HG03025 (cell line): ENCODE data around the gene HOXA7.

ENCODE experiments used
- ATAC-seq: cut with Tn5 transposase; IDR thresholded peaks from one replicate; pipeline ENCODE4 v1.9.1; 2021; ENCODE audit warnings: mild to moderate bottlenecking, moderate library complexity; ENCODE audit not compliant: unreplicated experiment, low FRiP score

Gene HOXA7

DNA sequence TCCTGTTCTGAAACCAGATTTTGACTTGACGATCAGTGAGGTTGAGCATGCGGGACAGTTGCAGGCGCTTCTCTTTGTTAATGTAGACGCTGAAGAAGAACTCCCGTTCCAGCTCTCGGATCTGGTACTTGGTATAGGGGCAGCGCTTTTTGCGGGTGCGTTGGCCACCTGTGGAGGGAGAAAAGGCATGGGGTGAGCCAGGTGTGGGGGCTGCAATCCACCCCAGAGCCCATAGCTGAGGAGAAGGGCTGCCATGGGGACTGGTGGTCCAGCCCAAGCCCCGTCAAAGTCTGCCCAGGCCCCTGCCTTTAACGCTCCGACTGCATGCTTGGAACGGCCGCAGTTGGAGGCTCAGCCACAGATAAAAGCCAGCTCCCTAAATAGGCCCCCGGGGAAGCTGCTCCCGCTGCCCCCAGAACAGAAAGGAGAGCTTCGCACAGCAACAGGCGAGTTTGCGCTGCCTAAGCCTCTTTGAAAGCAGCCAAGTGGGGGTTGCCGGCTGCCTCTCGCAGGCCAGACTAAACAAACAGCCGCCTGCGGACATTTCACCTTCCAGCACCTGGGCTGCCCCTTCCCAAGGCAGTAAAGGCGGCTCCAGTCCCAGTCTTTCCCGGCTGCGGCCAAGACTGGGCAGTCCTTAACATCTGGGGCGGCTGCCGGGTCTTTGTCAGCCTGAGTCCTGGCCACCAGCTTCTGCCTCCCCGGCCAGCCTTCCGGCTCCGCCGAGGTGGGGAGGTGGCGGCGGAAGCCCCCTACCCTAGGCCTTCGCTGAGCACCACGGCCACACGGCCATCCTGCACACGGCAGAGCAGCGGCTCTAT is 26.6 kb upstream of the HOXA7 start:
- ATAC-seq: no peak

DNA sequence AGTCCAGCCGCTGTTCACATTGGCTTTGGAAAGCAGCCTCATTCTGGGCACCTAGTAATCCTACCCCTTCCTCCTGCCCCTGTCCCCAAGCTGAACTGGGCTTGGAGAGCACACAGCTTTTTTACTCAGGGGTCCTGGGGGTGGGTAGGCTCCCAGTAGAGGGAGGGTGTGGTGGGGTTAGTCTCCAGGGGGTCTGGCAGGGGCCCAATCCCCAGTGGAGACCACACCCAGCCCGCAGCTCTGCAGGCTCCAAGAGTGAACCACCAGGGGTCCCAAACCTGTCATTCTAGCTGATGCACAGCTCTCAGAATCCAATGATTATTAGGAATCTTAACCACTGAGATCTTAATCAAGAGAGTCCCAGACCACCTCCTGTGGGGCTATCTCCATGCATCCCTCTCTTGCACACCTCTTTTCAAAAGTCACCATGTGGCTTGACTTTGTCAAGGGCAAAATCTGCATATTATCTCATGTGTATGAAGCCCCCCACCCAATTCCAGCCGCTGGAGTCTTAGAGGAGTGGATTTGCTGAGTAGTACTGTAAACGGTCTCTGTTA is 25.9 kb upstream of the HOXA7 start:
- no peak for ATAC-seq

DNA sequence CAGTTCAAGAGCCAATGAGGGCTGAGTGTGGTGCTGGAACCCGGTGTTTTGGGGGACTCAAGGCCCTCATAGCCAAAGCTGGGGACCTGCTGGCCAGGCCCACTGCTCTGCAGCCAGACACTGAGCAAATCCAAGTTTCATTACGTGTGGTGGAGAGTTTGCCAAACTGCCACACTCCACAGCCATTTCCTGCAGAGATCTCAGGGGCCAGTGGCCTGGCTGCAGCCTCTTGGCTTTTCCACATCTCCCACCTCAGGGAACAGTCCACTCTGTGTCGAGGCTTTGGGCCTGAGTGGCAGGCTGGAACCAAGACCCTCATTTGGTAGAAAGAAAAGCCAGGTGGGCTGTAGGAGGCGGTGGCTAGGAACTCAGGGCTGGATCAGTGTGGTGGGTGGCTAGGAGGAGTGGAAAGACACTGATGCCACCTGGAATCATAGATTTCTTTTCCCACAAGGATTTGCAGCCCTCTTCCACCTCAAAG is 25.4 kb upstream of the HOXA7 start:
- no peak for ATAC-seq

DNA sequence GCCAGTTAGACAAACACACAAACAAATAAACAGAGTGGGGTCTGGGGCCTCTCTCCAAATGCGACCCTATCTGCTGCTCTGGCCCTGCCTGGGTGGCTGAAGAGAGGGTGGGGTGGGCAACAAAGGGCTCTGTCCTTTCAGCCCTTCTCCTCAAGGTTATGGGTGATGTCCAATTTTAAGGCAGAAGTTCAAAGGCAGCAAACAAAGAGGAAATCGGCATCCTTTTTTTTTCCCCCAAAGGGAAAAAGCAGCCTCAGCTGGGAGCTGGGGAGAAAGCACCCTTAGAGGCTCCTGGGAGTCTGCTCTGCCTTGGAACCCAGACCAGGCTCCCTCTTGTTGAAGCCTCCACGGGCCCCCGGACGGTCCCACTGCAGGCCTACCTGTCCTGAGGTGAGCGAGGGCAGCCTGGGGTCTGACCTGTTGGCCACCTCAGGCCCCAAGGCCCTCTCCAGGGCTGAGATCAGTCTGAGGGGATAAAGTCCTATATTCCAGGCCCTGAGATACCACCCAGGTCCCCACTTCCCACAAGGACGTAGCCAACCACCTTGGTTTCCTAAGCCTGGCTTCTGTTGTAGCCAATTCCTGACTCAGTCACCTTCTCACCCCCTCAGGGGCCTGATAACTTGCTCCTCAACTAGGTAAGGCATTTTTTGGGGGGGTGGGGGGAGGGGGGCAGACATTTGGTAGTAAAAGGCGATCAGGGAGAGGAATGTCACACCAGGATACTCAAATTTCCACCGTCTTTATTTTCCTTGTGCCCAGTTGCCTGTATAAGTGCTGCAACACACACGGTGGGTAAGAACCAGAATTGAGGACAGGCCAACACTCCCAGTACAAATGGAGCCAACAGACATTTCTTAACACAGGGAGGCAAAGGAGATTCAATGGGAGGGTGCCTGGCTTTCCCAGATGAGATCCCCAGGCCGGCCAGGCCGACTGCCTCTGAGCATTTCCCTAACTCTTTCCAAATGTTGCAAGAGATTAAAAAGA is 24.3 kb upstream of the HOXA7 start:
- no peak for ATAC-seq

DNA sequence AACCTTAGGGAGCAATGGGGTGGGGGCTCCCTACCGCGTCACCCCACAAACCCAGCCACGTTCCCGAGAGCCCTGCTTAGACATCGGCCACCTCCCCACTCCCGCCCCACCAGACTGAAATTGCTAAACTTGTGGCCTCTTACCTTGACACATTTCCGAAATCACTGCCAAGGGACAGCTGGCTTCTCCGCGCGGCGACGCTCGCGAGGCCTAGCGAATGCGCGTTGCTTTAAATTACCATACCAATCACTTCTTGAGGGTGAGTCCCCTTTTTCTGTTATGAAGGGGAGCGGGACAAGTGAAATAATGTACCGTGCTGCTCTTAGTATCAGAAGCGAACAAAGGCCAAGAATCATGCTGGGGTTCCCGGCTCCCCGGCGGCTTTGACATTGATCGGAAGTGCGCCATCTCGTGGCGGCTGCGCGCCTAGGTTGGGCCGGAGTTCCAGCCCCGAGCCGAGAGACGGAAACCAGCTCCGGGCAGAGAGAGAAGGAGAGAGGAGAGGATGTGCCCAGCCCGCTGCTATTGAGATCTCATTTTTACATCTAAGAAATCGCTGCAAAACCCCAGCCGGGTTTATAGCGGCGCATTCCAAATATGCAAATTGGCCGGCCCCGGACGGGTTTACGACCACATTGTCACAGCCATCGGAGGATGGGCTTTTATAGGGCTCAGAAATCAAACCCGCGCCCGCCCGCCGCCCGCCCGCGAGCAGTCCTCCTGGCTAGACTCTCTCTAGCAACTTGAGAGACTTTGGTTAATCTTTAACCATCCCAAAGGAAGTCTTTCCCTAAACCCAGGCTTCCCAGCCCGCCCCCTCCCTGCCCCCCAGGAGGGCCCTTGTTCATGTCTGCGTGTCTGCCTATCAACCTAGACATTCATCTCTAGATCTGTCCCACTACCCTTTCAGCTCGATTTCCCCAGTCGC is 23.3 kb upstream of the HOXA7 start:
- ATAC-seq: no peak

DNA sequence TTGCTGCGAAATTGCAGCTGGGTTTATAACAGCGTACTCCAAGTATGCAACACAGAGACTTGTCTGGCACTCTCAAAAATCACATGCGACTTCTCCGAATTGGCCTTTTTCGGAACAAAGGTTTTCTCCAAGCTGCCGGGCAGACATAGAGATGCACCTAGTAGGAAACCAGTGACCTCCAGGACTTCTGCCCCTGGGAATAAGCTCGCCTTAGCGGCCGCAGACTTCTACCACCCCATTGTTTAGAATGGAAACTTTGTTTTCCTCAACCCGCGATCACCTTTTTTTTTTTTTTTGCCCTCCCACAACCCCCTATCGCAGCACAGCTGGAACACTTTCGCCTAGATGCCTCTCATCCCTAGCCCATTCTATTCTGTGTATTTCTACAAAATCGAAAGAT is 22.6 kb upstream of the HOXA7 start:
- ATAC-seq: no peak

DNA sequence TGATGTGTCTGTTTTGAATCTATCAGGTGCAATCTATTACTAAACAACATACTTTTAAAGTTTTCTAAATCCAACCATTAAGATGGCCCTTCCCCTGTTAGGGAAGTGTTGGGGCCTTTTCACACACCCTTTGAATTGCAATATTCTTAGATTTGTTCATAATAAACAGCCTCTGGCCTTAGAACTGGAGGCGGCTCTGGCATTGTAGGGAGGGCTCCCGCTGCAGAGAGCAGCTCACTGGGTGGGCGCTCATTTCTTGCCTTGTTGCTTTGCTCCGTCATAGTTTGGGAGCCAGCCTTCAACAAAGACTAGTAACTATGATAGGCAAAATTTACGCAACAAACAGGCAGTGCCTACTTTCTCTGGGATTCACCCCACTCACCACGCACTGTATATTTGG is 21.9 kb upstream of the HOXA7 start:
- no peak for ATAC-seq

DNA sequence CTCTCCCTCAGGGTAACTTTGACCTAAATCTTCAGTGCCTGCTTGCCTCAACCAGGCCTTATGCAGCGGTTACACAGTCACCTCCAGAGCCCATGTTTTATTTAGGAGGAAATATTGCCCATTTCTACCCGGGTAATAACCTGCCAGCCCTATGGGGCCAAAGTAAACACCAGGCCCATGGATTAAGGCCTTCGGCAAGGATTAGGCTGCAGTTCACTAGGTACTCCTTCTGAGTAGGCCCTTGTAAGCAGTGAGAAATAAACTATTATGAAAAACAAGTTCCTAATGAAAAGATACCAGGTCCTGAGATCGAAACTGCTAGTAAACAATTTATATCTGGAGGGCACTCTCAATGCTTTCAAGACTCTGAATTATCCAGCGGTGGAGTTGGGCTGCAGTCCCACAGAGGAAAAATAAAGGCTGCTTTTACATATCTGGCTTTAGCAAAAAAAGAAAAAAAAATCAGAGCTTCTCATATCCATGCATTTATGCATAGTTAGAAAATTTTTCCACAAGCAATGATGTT is 21.4 kb upstream of the HOXA7 start:
- no peak for ATAC-seq

DNA sequence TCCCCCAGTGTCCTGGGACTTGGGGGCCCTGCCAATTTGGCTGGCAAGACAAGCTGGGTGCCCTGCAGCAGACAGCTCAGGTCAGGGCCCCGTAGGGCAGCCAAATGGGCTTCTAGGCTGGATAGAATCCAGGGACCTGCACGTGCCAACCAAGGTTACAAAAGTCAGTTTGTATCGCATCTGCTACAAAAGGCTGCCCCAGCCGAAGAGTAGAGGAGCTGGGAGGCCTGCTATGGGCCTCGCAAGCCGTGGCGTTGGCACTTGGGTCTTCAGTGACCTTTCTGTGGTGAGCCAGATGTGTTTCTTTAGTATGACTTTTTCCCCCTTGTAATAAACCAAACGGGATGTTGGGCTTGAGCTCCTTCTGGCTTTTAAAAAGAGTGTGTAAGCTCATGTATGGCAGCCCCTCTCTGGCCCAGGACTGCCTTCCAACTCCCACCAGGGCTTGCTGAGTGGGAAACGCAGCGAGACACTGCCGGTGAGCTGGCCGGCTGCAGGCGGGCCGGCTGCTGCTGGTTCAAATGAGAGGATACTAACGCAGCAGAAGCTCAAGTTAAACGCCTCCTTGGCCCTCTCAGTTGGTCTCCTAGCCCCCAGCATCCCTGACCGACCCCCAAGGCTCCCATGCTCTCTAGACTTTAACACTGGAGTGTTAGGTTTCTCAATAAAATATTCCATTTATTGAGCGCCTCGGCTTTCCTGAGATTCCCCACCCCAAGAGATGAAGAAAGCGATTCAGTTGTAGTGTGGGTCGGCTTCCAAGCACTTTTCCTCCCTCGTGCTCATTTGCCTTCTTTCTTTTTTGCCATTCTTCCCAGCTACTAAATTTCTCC is 20.7 kb upstream of the HOXA7 start:
- ATAC-seq: no peak

DNA sequence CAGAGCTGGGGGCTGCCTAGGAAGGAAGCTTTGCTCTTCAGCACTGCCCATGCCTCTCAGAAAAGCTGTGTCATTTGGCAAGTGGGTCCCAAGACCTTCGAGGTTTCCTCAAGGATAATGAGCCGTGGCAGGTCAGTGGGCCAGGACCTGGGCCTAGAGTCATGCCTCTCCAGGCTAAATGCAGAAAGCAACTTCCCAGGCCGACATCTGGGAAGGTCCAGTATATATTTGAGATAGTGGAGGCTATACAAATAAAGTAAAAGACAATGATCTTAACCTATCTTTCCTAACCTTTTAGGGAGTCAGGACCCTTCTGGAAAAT is 20.0 kb upstream of the HOXA7 start:
- no peak for ATAC-seq

DNA sequence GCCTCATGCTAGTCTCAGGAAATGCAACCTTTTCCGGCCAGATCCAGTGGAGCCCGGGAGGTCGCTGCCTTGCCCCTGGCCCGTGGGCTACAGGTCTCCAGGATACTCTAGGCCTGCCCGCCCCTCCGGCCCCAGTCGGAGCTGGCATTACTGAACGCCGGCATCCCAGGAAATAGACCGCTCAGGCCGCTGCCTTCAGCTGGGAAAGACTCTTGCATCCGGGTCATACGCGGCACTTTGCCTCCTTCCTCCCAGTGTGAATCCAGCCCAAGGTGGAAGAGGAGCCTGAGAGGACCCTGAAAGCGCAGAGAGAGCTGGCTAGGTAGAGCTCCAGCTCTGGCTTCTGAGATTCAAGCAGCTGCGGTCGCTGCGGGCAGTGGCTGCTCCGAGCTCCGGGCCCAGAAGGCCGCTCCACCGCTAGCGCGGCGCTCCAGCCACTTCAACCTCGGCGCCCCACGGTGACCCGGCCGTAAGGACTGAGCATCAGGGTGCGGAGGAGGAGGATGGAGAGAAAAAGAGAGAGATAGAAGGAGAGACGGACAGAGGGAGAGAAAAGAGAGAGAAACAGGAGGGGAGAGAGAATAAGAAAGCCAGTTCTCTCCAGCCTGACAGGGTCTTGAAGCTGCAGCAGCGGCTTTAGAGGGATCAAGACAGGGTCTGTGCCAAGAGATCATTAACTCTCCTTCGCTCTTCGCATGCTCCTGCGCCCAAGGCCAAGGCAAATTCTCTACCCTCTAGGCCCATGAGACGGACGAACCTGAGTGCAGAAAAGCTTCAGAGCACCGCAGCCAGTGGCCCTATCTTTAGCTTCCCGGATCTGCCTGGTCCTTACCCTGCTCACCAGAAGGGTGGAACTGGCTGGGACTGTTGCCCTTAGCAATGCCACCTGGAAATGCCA is 19.4 kb upstream of the HOXA7 start:
- ATAC-seq: no peak

DNA sequence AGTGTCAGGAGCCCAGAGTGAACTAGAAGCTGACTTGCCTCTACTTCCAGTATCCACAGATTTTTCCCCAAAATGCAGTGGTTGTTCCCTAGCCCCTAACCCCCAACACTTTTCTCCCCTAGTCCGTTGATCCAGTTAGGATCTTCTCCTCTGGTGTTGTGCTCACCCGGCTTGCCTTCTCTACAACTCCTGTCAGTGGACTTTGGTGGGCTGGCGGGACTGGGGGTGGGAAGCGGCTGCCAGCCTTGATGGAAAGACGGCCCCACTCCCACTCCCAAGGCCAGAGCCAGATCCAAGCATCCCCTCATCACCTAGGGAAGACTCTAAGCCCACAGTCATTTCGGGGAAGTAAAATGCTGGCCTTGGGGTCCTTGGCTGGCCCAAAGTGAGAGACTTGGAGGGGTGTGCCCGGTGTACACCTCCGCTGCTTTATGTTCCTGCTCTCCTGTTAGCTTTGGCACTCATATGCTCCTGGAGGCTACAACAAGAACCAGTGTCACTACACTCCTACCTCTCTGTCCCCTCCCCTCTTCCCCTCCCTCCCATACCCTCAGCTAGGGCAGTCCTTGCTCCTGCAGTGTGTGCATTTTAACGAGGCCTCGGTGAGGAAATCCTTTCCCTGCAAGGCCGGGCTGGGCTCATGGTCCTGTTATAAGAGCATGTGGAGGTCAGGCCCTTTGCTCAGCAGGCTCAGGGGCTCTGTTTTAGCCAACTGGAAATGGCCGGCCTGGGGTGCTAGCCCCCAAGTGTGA is 18.6 kb upstream of the HOXA7 start:
- ATAC-seq: no peak

DNA sequence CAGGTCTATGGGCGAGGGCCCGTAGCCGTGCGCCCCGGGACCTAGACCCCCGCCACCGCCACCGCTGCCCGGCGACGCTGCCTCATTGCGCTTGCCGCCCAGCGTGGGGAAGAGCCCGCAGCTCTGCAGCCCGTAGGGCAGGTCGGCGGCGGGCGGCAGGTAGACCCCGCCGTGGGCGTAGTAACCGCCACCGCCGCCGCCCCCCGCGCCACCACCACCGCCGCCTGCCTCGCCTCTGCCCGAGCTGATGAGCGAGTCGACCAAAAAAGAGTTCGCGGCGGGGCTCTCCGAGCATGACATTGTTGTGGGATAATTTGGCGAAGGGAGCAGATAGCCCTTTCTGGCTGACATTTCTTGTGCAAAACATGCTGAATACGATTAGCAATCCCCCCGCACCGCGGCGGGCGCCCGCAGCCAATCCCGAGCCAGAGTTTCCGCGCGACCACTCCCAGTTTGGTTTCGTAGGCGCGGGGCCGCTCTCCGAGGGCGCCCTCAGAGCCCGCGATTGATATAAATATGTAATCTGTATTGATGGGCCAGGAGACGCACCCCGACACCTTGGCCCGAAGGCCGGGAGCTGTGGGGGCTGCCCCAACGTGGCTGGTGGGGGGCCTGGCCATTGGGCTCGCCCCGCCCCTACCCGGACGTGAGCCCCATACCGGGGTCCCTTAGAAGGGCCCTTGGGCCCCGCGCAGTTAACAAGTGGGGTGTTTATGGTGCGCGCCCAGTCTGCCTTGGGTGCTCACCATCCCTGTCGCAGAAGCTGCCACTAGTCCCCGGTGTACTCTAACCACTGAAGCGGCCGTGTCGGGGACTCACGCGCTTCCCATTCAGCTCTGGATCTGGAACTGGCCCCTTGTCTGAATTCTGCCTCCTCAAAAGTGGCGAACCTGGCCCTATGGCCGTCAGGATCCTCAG is 17.7 kb upstream of the HOXA7 start, which contains the start of gene HOXA10:
Gene HOXA10, minus strand, starts transcription at position 365 of the 918 bp plus-strand sequence. Its CDS starts 14 bp downstream, at position 351.
- ATAC-seq: no peak

DNA sequence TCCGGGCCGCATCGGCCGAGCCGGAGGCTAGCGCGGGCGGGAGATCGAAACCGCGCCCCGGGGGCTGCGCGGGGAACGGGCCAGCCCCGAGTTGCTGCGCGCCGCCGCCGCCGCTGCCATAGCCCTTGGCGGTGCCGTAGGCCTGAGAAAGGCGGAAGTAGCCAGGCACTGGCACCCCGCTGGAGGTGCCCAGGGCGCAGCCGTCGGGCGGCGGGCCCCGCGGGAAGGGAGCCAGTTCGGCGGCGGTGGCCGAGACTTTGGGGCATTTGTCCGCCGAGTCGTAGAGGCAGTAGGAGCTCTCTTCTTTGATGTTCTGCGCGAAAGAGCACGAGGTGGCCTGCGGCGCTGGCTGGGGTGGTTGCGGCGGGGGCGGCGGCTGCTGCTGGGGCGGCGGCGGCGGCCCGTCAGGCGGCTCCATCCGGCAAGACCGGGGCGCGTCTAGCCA is 17.1 kb upstream of the HOXA7 start:
- ATAC-seq: no peak

DNA sequence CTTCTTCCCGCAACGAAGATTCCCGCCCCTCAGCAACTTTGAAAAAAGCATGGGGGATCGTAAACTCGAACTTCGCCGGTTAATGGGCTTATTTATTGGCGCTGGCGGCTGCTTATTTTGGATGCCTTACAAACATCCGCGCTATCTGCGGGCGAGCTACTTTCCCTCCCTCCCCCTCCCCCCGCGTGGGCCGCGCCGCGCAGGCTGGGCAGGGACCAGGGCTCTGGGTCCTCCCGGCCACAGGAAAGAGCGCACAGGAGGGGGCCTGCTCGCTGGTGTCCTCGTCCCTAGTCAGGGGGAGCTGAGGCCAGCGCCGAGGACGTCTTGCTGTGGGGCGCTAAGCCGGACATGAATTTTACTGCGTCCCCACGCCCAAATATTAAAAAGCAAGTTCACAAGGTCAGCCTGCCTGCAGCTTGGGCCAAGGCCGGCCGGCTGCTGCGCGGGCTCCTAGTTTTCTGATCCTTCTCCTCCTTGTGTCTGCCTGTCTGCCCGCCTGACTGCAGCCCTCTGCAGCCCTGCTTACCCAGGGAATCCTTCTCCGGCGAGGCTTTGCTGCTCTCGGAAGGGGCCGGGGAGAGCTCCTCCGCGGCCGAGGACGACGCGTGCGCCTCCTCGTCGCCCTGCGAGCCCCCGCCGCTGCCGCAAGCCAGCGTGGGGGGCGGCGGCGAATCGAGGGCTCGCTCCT is 16.5 kb upstream of the HOXA7 start:
- no peak for ATAC-seq
